K562 (cell line): ENCODE measurements around the gene FTO. TPM values are rescaled to one million over a fixed set of nuclear protein-coding genes. Genes with fewer than 3 reads are reported as not detected.

ENCODE experiments used
- ATAC-seq: fragments of 200-7000 bp; cut with Tn5 transposase; 3 replicates; pipeline ENCODE4 v1.9.1; 2020; ENCODE audit warnings: moderate library complexity
- BruUV-seq: library from RNA; stranded (reverse); fragments of 400-500 nt; replicated peaks from 2 replicates; lab custom pipeline; 2021; lab: Mats Ljungman, UMichigan
- CTCF ChIA-PET: fragments of 300-600 bp; formaldehyde crosslinking; extraction: SDS; loops from one replicate; lab custom pipeline; 2021; ENCODE audit warnings: low intra/inter-chr PET ratio; lab: Yijun Ruan, JAX
- POLR2A ChIA-PET: fragments of 300-600, 350-650 bp; sonication (Branson Sonifier 250); formaldehyde crosslinking; extraction: SDS; loops from one replicate; lab custom pipeline; 2021; ENCODE audit warnings: antibody characterized with exemption, inconsistent platforms; lab: Yijun Ruan, JAX
- DNase-seq, 4 experiments: peaks; one replicate each; pipeline versions ENCODE4 v3.0.0 to v3.0.0-alpha.2; 2011 to 2018; ENCODE audit warnings: low spot score in 3 of 4, mixed read lengths in 3 of 4; ENCODE audit errors: extremely low read depth in 1 of 4
- FAIRE-seq: peaks from 2 replicates; lab custom pipeline; 2011; peaks lifted over from hg19 to GRCh38; lab: Jason Lieb, UNC
- H2AFZ ChIP-seq: 2 replicates; pipeline ENCODE4 v1.6.0; 2011; ENCODE audit warnings: low read depth, low read length, control low read depth, inconsistent platforms
- H3K27ac ChIP-seq: fragments of 200-600 bp; 3 replicates; pipeline ENCODE4 v1.8.0; 2011; ENCODE audit warnings: low read depth, mild to moderate bottlenecking, control low read depth, inconsistent platforms, low read length, moderate library complexity, mixed read lengths; ENCODE audit errors: extremely low read depth
- H3K27me3 ChIP-seq, 2 experiments: fragments of 300-600 bp in 1 of 2; 2 replicates in 1 of 2; 3 replicates in 1 of 2; pipeline versions ENCODE4 v1.6.0 to v1.8.0; 2011; ENCODE audit warnings: inconsistent platforms in 2 of 2, low read length in 2 of 2, mild to moderate bottlenecking in 1 of 2, mixed read lengths in 1 of 2, moderate library complexity in 1 of 2; ENCODE audit not compliant: control insufficient read depth in 2 of 2, insufficient read depth in 2 of 2
- H3K36me3 ChIP-seq: fragments of 300-600 bp; 3 replicates; pipeline ENCODE4 v1.8.0; 2011; ENCODE audit warnings: mild to moderate bottlenecking, low read length, inconsistent platforms; ENCODE audit not compliant: control insufficient read depth, insufficient read depth
- H3K4me1 ChIP-seq, 2 experiments: fragments of 200-600 bp in 1 of 2; replicated peaks in 1 of 2; 2 replicates in 1 of 2; 3 replicates in 1 of 2; pipeline versions ENCODE4 v1.5.1 to v1.8.0; 2011; ENCODE audit warnings: inconsistent platforms in 2 of 2, low read length in 2 of 2, mild to moderate bottlenecking in 1 of 2, mixed read lengths in 1 of 2, moderate library complexity in 1 of 2; ENCODE audit not compliant: control insufficient read depth in 2 of 2, insufficient read depth in 2 of 2
- H3K4me2 ChIP-seq: 2 replicates; pipeline ENCODE4 v1.6.1; 2011; ENCODE audit warnings: low read length, control low read depth, inconsistent platforms, mixed read lengths; ENCODE audit not compliant: insufficient read depth
- H3K4me3 ChIP-seq: fragments of 200-600 bp; sonication (generic), shearing (Covaris generic); 2 replicates; pipeline ENCODE4 v1.5.1; 2016; ENCODE audit warnings: control low read depth, inconsistent platforms
- H3K79me2 ChIP-seq: fragments of 200-600 bp; 3 replicates; pipeline ENCODE4 v1.8.0; 2011; ENCODE audit warnings: low read length, inconsistent platforms; ENCODE audit not compliant: control insufficient read depth, insufficient read depth
- H3K9ac ChIP-seq, 2 experiments: 2 replicates each; pipeline versions ENCODE4 v1.6.0 to v1.6.1; 2011; ENCODE audit warnings: low read depth in 2 of 2, low read length in 2 of 2, control low read depth in 1 of 2, inconsistent platforms in 1 of 2, mild to moderate bottlenecking in 1 of 2, mixed read lengths in 1 of 2; ENCODE audit not compliant: insufficient read depth in 1 of 2
- H3K9me1 ChIP-seq: one replicate; pipeline ENCODE4 v1.6.0; 2011; ENCODE audit warnings: inconsistent platforms, mild to moderate bottlenecking, low read length, moderate library complexity; ENCODE audit not compliant: control insufficient read depth, insufficient read depth
- H3K9me3 ChIP-seq: replicated peaks from 2 replicates; pipeline ENCODE4 v1.5.1; 2011; ENCODE audit warnings: low read depth, low read length, inconsistent platforms; ENCODE audit not compliant: control insufficient read depth, insufficient read depth
- H4K20me1 ChIP-seq: replicated peaks from 2 replicates; pipeline ENCODE4 v1.6.1; 2011; ENCODE audit warnings: low read length, inconsistent platforms, mixed read lengths; ENCODE audit not compliant: control insufficient read depth, insufficient read depth
- ARID4B ChIP-seq: sonication (generic); formaldehyde crosslinking; IDR thresholded peaks from 2 replicates; pipeline ENCODE4 v1.8.0; 2022; ENCODE audit warnings: mild to moderate bottlenecking, missing genetic modification reagents
- FOSL1 ChIP-seq: fragments of 200-800 bp; sonication (Bioruptor generic); conservative IDR thresholded peaks from 2 replicates; pipeline ENCODE4 v1.6.1; 2016; ENCODE audit warnings: missing genetic modification characterization, missing compliant biosample characterization
- MBD2 ChIP-seq: sonication (generic); IDR thresholded peaks from 2 replicates; pipeline ENCODE4 v1.6.1; 2016; ENCODE audit warnings: low read depth, borderline replicate concordance
- RBM34 ChIP-seq: fragments of 200-400 bp; formaldehyde crosslinking; IDR thresholded peaks from 2 replicates; pipeline ENCODE4 v1.6.1; 2018; ENCODE audit warnings: low read length, borderline replicate concordance; ENCODE audit not compliant: insufficient read depth
- TBL1XR1 ChIP-seq, 2 experiments: IDR thresholded peaks; 2 replicates each; pipeline ENCODE4 v1.6.1; 2012; ENCODE audit warnings: improper control_type of control experiment in 2 of 2, low read length in 2 of 2, mild to moderate bottlenecking in 1 of 2
- WGBS: fragments of 100-300 bp; shearing (Covaris generic); methylation state at CpG from one replicate; pipeline ENCODE4 v1.1.6; 2016; ENCODE audit warnings: low coverage, mixed read lengths; ENCODE audit not compliant: insufficient coverage; ENCODE audit errors: missing lambda C conversion rate; 5-methylcytosine and 5-hydroxymethylcytosine counted together
- in situ Hi-C: fragments of 300-500 bp; cut with MboI; formaldehyde crosslinking; loops from 4 replicates; pipeline ENCODE4 v1.15.0; 2018; ENCODE audit warnings: inconsistent platforms, mixed read lengths
- intact Hi-C: fragments of 100-400 bp; cut with micrococcal nuclease; formaldehyde crosslinking; loops from 2 replicates; pipeline ENCODE4 v1.14.2; 2022
- polyA plus RNA-seq, 8 experiments: library from polyadenylated mRNA; depleted of rRNA in 4 of 8; stranded (reverse) in 5 of 8; unstranded in 3 of 8; fragments of >200 nt; fragmentation: Nextera tagmentation in 2 of 8; fragmentation: Illumina TruSeq in 1 of 8; extraction: Ambion mirVana in 2 of 8; extraction: Trizol in 1 of 8; gene quantifications; 2 replicates each; pipeline versions ENCODE4 v1.2.1 to v1.2.3, GENCODE V29; 2011 to 2014; ENCODE audit warnings: inconsistent platforms in 1 of 8, missing spikeins in 1 of 8
- total RNA-seq, 7 experiments: library from RNA; depleted of rRNA in 6 of 7; stranded (reverse); fragments of >200 nt in 6 of 7; fragmentation: Illumina TruSeq in 2 of 7; extraction: Trizol in 2 of 7; gene quantifications; 2 replicates each; pipeline versions ENCODE4 v1.2.1 to v1.2.3, GENCODE V29; 2011 to 2021; ENCODE audit warnings: low replicate concordance in 1 of 7
- TF ChIP-seq, protein P1 (sequence below): fragments of 450-650 bp; IDR thresholded peaks from 2 replicates; pipeline ENCODE4 v1.7.0; 2016; ENCODE audit warnings: borderline replicate concordance

FTO gene
- total and polyA plus RNA-seq, 9 of the 15 experiments (the other 6 are each of a cell fraction or from before 2014, with no cell fraction given), result 11.3 to 27.7 (median 25.5) TPM

- WGBS, result 29% methylated on average over 4 of the region's 4 CpGs
- FAIRE-seq (no peak), DNase-seq (no peak), ATAC-seq (no peak)
- Histone ChIP-seq H3K4me2 (no peak overlapping the region), H3K79me2 (no peaks in the 10 kb centered on the region), H3K9ac (no peak overlapping the region), H3K27ac (no peak overlapping the region), H3K4me1 (no peaks in the 10 kb centered on the region), H3K27me3 (no peaks in the 10 kb centered on the region), H3K36me3 (no peaks in the 10 kb centered on the region), H3K9me1 (no peaks in the 10 kb centered on the region), H2AFZ (no peak overlapping the region), H4K20me1 (no peaks in the 10 kb centered on the region), H3K4me3 (no peak overlapping the region), H3K9me3 (no peaks in the 10 kb centered on the region)
- in situ Hi-C loops, result no loop called here
- ChIA-PET POLR2A (no interaction called here), CTCF (no interaction called here)
- no TSS peak for BruUV-seq
- TF ChIP-seq, protein P1, sequence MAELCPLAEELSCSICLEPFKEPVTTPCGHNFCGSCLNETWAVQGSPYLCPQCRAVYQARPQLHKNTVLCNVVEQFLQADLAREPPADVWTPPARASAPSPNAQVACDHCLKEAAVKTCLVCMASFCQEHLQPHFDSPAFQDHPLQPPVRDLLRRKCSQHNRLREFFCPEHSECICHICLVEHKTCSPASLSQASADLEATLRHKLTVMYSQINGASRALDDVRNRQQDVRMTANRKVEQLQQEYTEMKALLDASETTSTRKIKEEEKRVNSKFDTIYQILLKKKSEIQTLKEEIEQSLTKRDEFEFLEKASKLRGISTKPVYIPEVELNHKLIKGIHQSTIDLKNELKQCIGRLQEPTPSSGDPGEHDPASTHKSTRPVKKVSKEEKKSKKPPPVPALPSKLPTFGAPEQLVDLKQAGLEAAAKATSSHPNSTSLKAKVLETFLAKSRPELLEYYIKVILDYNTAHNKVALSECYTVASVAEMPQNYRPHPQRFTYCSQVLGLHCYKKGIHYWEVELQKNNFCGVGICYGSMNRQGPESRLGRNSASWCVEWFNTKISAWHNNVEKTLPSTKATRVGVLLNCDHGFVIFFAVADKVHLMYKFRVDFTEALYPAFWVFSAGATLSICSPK, result no peak
- no peak for TF ChIP-seq ARID4B (CRISPR knock-in tag)
- TF ChIP-seq RBM34, result no peak
- TF ChIP-seq MBD2, result no peak
- TF ChIP-seq FOSL1 (tag), result peak; percentile 45; the same call in 1 of the 2 replicates
- no peak for TF ChIP-seq TBL1XR1 (IDR thresholded peaks at IDR 0.05; ENCODE audit: low read length in 2 of 2)
- intact Hi-C loops, result no loop called here
Measured at GRCh38 chr16:54027062-54027461, 323.1 kb downstream of the FTO start.
